ENCODE data around the gene GRAP2. TPM values are rescaled to one million over a fixed set of nuclear protein-coding genes. Genes with fewer than 3 reads are reported as not detected.
"Not testable (repeated sequence)": the region's sequence is repeated elsewhere in the genome, so short reads cannot be mapped to it uniquely, and the experiment has no call there.

GRAP2 gene
- total and polyA plus RNA-seq, 2 donors (not counting 3 experiments of a cell fraction or from before 2014, with no cell fraction given), result 0.04 TPM; not detected in 1

DNA sequence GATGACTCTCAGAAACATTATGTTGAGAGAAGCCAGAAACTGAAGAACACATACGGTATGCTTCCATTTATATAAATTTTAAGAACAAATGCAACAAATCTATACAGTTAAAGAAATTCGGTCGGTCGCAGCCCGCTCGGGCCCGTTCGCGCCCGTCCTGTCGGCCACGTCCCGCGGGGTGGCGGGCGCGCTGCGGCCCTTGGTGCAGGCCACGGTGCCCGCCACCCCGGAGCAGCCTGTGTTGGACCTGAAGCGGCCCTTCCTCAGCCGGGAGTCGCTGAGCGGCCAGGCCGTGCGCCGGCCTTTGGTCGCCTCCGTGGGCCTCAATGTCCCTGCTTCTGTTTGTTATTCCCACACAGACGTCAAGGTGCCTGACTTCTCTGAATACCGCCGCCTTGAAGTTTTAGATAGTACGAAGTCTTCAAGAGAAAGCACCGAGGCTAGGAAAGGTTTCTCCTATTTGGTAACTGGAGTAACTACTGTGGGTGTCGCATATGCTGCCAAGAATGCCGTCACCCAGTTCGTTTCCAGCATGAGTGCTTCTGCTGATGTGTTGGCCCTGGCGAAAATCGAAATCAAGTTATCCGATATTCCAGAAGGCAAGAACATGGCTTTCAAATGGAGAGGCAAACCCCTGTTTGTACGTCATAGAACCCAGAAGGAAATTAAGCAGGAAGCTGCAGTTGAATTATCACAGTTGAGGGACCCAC is 25.6 kb upstream of the GRAP2 start:
- H3K79me2 ChIP-seq (ENCODE audit: control insufficient read depth, insufficient read depth, low read length); H3K9ac ChIP-seq (replicated peaks; ENCODE audit: extremely low read depth, insufficient read depth, low read length); dilution Hi-C loops (cut with MboI; ENCODE audit: extremely low pct_ligation_motif_present, low sequenced_read_pairs); H3K9me1 ChIP-seq (replicated peaks; ENCODE audit: control insufficient read depth, extremely low read depth, insufficient read depth, low read length); H3K9me3 ChIP-seq (replicated peaks; ENCODE audit: control insufficient read depth, insufficient read depth, low read length); H3K27ac ChIP-seq (ENCODE audit: insufficient read depth, low read depth, low read length); intact Hi-C loops (cut with micrococcal nuclease); POLR2A ChIA-PET; BruUV-seq (replicated peaks); H3K4me2 ChIP-seq (ENCODE audit: insufficient read depth, low read length); H2AFZ ChIP-seq (ENCODE audit: low read depth, low read length); DNase-seq (ENCODE audit: low read depth, low spot score); H3K36me3 ChIP-seq (ENCODE audit: control insufficient read depth in 2 of 2, extremely low read depth in 1 of 2, insufficient read depth in 2 of 2, low read length in 2 of 2); H4K20me1 ChIP-seq (replicated peaks; ENCODE audit: control insufficient read depth, extremely low read depth, insufficient read depth, low read length); H3K4me1 ChIP-seq (ENCODE audit: control insufficient read depth, extremely low read depth, insufficient read depth, low read length): not testable (repeated sequence)
- peak; percentile 35 for FAIRE-seq
- Histone ChIP-seq H3K4me3 (replicated peaks in 1 of 3; ENCODE audit: insufficient read depth in 1 of 3, low read depth in 1 of 3, low read length in 3 of 3) (peak overlapping the region in 1 of 3 experiments; percentile 8), H3K27me3 (ENCODE audit: control insufficient read depth in 2 of 2, insufficient read depth in 2 of 2, low read length in 2 of 2) (peaks cover 15 to 16% of the 10 kb centered on the region in 2 experiments)
- CTCF ChIA-PET, result interaction anchor here (3.1 kb wide), 1 partner anchor 9 kb away, joined by 12 read pairs; no protein-coding TSS in a partner anchor

DNA sequence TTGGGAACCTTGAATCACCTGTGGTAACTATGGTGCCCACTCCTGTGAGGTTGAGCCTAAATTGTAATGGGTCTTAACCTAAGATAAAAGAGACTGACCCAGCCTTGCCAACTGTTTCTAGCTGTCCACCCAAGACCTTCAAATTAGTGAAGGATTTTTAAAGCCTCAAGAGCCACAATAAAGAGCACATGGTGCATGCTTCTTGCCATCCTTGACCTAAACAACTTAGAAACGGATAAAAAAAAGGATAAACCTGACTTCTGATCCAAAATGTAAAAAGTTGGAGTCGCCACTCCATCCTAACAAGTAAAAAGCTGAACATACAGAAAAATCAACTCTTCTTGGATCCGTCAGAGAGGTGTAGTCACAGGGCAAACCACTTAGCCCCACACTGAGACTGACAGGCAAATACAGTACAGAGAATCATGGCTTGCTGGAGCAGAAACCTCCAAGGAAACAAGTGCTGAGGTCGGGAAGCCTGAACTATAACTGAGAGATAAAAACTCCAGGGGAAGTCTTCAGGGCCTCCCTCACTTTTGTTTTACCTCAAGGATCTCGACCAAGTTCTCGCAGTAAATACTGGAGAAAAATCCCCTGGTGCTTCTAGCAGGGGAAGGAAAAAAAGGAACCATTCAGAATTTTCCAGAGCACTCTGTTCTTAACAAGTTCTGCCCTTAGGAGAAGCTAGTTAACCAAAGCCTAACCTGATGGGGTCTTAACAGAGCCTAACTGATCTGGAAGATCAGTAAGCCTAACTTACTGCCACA is 23.6 kb upstream of the GRAP2 start:
- FAIRE-seq, result no peak

More for the DNA sequence above, 23.6 kb upstream of the GRAP2 start:
- Histone ChIP-seq H3K79me2 (ENCODE audit: control insufficient read depth, insufficient read depth, low read length) (no peaks in the 10 kb centered on the region), H3K9ac (replicated peaks; ENCODE audit: extremely low read depth, insufficient read depth, low read length) (no peak overlapping the region), H3K36me3 (ENCODE audit: control insufficient read depth in 2 of 2, extremely low read depth in 1 of 2, insufficient read depth in 2 of 2, low read length in 2 of 2) (no peaks in the 10 kb centered on the region), H3K4me2 (ENCODE audit: insufficient read depth, low read length) (no peak overlapping the region), H3K9me1 (replicated peaks; ENCODE audit: control insufficient read depth, extremely low read depth, insufficient read depth, low read length) (no peaks in the 10 kb centered on the region), H3K27ac (ENCODE audit: insufficient read depth, low read depth, low read length) (no peak overlapping the region), H4K20me1 (replicated peaks; ENCODE audit: control insufficient read depth, extremely low read depth, insufficient read depth, low read length) (no peaks in the 10 kb centered on the region), H3K27me3 (ENCODE audit: control insufficient read depth in 2 of 2, insufficient read depth in 2 of 2, low read length in 2 of 2) (peaks cover 13 to 15% of the 10 kb centered on the region in 2 experiments), H2AFZ (ENCODE audit: low read depth, low read length) (no peak overlapping the region), H3K4me1 (ENCODE audit: control insufficient read depth, extremely low read depth, insufficient read depth, low read length) (no peaks in the 10 kb centered on the region), H3K4me3 (replicated peaks in 1 of 3; ENCODE audit: insufficient read depth in 1 of 3, low read depth in 1 of 3, low read length in 3 of 3) (no peak overlapping the region), H3K9me3 (replicated peaks; ENCODE audit: control insufficient read depth, insufficient read depth, low read length) (no peaks in the 10 kb centered on the region)
- ChIA-PET POLR2A (no interaction called here), CTCF (interaction anchor here (0.8 kb wide), 1 partner anchor 9 kb away, joined by 3 read pairs; no protein-coding TSS in a partner anchor)
- no peak for DNase-seq (ENCODE audit: low read depth, low spot score)
- intact Hi-C loops (cut with micrococcal nuclease), result no loop called here
- TF ChIP-seq POLR2A (IDR thresholded peaks at IDR 0.05; ENCODE audit: low read depth, low read length), result no peak
- no peak for TF ChIP-seq GATA2 (IDR thresholded peaks at IDR 0.05; ENCODE audit: insufficient read depth, insufficient read length, low read depth, low read length)
- no peak for TF ChIP-seq FOS (IDR thresholded peaks at IDR 0.05; ENCODE audit: borderline replicate concordance, insufficient read depth, low read length)
- TF ChIP-seq, protein P1, sequence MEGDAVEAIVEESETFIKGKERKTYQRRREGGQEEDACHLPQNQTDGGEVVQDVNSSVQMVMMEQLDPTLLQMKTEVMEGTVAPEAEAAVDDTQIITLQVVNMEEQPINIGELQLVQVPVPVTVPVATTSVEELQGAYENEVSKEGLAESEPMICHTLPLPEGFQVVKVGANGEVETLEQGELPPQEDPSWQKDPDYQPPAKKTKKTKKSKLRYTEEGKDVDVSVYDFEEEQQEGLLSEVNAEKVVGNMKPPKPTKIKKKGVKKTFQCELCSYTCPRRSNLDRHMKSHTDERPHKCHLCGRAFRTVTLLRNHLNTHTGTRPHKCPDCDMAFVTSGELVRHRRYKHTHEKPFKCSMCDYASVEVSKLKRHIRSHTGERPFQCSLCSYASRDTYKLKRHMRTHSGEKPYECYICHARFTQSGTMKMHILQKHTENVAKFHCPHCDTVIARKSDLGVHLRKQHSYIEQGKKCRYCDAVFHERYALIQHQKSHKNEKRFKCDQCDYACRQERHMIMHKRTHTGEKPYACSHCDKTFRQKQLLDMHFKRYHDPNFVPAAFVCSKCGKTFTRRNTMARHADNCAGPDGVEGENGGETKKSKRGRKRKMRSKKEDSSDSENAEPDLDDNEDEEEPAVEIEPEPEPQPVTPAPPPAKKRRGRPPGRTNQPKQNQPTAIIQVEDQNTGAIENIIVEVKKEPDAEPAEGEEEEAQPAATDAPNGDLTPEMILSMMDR (IDR thresholded peaks at IDR 0.05; ENCODE audit: extremely low read depth in 1 of 2, insufficient read depth in 1 of 2, low read depth in 1 of 2, low read length in 2 of 2), result no peak
- TF ChIP-seq POLR2AphosphoS5 (IDR thresholded peaks at IDR 0.05; ENCODE audit: insufficient read depth, low read depth, low read length), result no peak
- TF ChIP-seq JUN (IDR thresholded peaks at IDR 0.05; ENCODE audit: borderline replicate concordance, insufficient read depth, insufficient read length, low read depth), result no peak
- TF ChIP-seq, protein P2, sequence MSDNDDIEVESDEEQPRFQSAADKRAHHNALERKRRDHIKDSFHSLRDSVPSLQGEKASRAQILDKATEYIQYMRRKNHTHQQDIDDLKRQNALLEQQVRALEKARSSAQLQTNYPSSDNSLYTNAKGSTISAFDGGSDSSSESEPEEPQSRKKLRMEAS (IDR thresholded peaks at IDR 0.05; ENCODE audit: insufficient read depth, insufficient read length), result no peak
- TF ChIP-seq MYC (IDR thresholded peaks at IDR 0.05; ENCODE audit: low read depth, low read length), result no peak
- TF ChIP-seq EZH2 (IDR thresholded peaks at IDR 0.05; ENCODE audit: borderline replicate concordance, low read depth, low read length, severe bottlenecking), result no peak
- dilution Hi-C loops (cut with MboI; ENCODE audit: extremely low pct_ligation_motif_present, low sequenced_read_pairs), result no loop called here
- no TSS peak for BruUV-seq (replicated peaks)

Measured in endothelial cell of umbilical vein (primary cell).